HG02870 (cell line): Measurements from ENCODE around the gene IDNK.
A peak's percentile ranks its signal among the peaks of the same experiment; 100 is the strongest.
"Not testable (repeated sequence)": the region's sequence is repeated elsewhere in the genome, so short reads cannot be mapped to it uniquely, and the experiment has no call there.

Source experiments
- ATAC-seq: cut with Tn5 transposase; IDR thresholded peaks from one replicate; pipeline ENCODE4 v1.9.1; 2021; ENCODE audit warnings: mild to moderate bottlenecking, moderate library complexity; ENCODE audit not compliant: unreplicated experiment

Gene IDNK

DNA sequence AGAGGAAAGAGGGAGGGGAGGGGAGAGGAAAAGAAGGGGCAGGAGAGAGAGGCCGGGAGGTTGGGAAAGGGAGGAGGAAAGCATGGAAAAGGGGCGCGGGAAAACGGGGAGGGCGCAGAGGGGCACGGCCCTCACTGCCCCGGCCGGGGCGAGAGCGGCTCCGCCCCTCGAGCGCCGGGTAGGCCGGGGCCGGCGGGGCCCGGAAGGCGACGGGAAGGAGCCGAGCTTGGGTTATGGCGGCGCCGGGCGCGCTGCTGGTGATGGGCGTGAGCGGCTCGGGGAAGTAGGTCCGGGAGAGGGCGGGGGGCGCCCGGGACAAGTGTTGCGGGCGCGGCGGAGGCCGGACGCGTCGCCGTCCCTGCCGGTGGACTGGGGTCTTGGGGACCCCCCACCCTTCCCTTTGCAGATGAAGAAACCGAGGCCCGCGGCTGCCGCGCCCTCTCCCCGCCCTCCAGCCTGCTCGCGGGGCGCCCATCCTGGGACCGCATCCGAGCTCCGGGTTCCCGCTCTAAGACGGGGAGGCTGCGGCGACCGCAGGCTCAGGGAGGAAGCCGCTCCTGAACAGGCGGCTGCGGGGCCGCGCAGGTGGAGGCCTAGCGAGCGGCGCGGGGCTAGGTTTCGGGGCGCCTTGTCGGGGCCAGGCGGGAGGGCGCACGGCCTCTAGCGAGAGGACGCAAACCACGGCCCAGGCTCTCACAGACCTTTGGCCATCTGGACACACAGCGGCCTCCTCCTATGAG is at the start of gene IDNK:
Gene IDNK (plus strand): TSS at position 205 of the 740 bp plus-strand sequence. CDS start 29 bp downstream, at position 234.
- ATAC-seq: peak; percentile 76

- no peak for ATAC-seq
These were observed 48.5 kb upstream of the IDNK start for GRCh38 chr9:83574482-83574881.

DNA sequence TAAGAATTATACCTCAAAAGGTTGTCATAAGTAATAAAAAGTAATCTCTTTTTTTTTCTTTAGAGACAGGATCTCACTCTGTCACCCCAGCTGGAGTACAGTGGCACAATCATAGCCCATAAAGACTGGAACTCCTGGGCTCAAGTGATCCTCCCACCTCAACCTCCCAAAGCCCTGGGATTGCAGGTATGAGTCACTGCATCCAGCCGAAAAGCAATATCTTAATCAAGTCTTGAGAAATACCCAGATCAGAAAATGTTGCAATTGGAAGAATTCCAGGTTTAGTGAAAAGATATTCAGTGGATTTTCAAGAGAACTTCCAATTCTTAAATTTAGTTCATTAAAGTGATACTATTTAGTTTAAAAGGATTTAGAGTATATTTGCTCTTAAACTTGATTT is 40.9 kb upstream of the IDNK start:
- no peak for ATAC-seq

DNA sequence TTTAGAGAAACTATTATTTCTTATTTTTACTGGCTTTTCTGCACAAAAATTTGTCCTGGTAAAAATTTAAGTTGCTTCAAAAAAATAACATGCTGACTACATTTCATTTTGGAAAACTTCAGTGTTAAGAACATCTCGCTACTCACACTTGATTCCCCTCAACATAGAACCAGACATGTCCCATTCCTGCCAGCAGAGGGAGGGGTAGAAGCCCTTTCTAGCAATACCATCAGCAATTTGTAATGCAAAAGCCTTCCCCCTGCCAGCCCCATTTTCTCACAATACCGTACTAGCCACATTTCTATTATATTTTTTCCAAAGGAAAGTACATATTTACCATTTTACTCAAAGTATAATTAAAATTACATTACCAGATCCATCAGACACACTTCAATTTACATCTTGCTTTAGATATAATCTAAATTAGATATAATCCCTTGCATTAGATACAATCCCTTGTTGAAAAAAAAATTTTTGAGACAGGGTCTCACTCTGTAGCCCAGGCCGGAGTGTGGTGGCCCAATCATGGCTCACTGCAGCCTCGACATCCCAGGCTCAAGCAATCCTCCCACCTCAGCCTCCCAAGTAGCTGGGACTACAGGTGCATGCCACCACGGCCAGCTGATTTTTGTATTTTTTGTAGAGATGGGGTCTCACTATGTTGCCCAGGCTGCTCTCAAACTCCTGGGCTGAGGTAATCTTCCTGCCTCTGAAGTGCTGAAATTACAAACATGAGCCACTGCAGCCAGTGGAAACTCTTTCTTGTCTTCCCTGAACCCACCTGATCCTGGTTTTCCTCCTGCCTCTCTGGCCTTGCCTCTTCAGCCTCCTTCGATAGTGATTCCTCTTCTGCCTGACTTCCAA is 39.6 kb upstream of the IDNK start:
- peak; percentile 79 for ATAC-seq

DNA sequence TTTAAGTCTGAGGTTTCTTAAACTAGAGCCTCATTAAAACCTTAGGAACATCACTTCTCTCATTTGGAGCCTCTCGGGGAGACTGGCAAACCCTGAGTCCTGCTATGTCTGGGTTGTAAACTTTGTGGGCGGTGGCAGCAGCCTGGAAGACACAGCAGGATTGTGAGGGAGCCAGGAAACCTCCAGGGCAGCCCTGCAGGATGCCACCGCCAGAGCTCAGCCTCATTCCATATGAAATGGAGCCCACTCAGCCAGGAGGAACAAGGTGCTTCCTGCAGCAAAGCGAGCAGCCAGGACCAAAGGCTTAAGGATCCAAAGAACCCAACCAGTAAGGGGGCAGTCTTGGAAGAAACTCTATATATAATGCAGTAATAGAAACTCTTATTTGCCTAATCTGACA is 37.9 kb upstream of the IDNK start:
- no peak for ATAC-seq

DNA sequence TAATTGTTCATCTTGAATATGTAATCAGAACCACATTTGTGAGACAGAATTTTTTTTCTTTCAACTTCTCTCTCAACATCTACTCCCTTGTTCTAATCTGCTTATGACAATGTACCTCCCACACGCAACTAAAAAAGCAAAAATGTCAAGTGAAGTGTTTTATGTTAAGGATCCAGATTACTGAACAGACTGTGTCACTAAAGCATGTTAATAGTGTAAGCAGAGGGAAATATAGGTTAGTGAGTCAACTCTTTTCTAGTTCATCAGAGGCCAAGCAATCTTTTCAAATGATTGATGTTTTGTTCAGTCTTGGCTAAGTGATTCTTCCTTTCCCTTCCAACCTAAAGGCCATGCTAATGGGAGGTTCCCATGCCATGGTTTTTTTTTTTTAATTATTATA is 34.7 kb upstream of the IDNK start:
- ATAC-seq: no peak

DNA sequence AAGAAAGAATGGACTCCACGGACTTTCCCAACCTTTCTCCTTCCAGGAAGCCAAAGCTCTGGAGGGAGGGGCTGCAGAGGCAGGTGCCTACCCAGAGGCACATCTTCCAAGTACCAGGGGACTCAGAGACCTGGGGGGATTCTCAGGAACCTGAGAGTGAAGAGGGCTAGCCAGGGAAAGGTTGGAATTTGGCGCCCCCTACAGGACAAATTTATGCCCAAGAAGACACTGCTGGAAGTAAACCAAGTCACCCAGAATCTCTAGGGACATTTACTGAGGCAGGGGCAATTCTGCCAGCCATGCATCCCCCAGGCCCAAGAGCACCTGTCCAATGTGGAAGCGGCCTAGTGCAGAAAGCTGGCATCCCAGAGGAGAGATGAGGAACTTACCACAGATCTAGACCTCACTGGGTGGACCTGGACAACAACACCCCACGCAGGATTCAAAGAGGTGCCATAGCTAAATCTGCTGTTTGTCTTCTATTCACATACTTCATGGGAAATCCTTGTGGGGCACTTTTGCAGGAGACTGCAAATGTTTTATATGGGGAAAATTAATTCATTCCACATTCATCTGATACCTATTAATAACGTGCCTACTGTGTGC is 25.9 kb upstream of the IDNK start:
- ATAC-seq: no peak

GRCh38 chr9:83598487-83598886 is 24.5 kb upstream of the IDNK start:
- no peak for ATAC-seq

- no peak for ATAC-seq
These were observed 23.9 kb upstream of the IDNK start for GRCh38 chr9:83599071-83599470.

- no peak for ATAC-seq
These were observed 21.5 kb upstream of the IDNK start for GRCh38 chr9:83601463-83601862.

- ATAC-seq: not testable (repeated sequence)
These were observed 15.3 kb upstream of the IDNK start for GRCh38 chr9:83607620-83608019.

- ATAC-seq: not testable (repeated sequence)
These were observed 9.6 kb upstream of the IDNK start for GRCh38 chr9:83613298-83613697.

GRCh38 chr9:83617299-83617698 is 5.6 kb upstream of the IDNK start:
- ATAC-seq: no peak

DNA sequence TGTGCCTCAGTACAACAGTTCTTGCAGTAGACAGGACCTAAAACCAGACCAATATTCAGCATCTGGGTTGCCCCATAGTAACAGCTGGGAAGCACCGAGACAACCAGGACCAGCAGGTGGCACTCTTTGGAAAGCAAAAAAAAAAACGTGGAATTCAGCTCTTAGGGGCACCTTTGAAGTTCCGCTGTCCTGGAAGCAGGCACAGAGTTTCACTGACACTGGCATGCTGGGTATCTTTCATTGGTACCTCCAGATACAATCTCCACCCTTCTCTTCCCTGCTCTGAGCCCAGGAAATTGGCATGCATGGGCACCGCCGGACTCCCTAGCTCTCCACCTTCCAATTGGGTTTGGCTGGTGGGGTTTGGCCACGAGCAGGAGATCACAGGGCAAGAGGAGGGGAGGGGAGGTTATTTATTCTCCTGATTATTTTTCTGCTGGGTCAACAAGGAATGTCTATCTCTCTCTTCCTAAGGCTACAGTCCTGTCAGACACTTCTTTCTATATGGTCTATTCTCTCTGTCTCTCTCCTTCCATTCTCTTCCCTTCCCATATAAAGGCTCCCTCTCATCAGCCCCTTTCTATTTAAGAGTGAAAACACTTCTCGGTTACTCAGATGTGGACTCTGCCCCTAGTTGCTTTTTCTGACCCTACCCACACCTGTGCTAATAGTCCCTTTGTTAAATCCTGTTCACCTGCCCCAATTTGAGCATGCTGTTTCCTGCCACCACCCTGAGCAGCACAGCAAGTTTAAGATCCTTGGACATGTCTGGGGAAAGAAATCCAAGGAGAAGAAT is 1.9 kb upstream of the IDNK start:
- ATAC-seq: no peak

DNA sequence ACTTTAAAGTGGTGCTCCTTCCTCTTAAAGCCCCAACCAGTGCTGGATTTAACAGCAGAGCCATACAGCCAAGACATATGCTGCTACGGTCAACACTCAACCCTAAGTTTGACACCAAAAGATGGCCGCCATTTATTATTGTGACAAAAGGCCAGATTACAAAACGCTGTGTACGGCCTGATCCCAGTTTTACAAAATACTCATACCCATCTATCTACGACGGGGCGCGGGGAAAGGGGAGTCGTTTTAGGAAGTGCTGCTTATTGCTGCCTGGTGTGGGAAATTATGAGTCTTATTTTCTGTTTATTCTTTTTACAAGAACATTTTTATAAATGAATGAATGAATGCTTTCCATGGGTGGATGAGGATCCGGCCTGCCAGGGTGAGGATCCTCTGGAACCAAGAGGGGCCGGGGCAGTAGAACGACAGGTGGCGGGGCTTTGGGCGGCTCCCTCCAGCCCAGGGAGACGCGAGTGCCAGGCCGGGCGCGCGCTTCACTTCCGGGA is 457 bp upstream of the IDNK start:
- ATAC-seq: peak; percentile 46

DNA sequence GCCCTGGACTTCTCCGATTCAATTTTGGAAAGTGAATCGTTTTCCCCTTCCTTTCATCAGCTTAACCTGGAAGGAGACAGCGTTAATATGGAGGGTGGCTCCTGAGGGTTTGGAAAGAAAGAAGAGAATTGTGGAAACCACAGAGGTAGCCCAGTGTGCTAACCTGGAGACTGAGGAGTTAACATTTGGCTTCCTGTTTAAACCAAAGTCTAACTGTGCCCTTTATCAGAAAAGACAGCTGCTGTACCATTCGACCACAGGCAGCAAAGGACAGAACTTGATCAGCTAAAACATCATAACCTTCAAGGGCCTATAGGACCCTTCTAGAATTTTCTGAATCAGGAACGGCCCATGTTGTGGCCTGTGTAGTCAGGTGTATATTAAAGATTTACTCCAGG is 735 bp downstream of the IDNK start:
- peak; percentile 23 for ATAC-seq

DNA sequence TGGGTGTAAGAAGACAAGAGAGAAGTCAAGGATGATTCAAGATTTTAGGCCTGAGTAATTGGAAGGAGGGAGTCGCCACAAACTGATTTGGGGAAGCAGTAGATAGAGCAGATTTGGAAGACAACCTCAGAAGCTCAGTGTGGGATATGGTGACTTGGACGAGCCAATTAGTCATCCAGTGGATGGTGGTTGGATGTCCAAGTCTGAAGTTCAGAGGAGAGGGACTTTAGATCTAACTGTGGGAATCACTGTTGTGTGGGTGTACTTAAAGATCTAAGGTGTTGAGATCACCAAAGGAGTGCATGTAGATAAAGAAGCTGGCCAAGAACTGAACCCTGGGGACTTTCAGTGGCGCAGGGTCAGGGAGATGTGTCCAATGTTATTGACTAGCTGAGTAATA is 2.2 kb downstream of the IDNK start:
- ATAC-seq: no peak

DNA sequence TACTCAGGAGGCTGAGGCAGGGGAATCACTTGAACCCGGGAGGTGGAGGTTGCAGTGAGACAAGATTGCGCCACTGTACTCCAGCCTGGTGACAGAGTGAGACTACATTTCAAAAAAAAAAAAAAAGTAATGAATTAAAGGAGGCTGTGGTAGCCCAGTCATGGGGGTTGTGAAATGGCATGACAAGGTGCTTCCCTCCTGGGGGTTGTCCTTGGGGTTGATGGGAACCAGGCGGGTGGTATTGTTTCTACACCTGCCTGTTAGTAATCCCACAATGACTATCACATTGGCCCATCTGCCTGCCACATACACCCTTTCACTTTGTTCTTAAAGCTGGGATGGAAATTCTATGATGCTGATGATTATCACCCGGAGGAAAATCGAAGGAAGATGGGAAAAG is 5.6 kb downstream of the IDNK start:
- ATAC-seq: no peak

GRCh38 chr9:83629433-83630104 is 6.6 kb downstream of the IDNK start:
- no peak for ATAC-seq

- ATAC-seq: no peak
These were observed 8.1 kb downstream of the IDNK start for GRCh38 chr9:83630938-83631457.
